Kidney tubule cell (primary cell): ENCODE data around the gene TM9SF2.
A peak's percentile ranks its signal among the peaks of the same experiment; 100 is the strongest.

Source experiments
- DNase-seq: peaks from one replicate; pipeline ENCODE4 v3.0.0-alpha.2; 2018; ENCODE audit warnings: low spot score

The TM9SF2 gene

GRCh38 chr13:99580500-99581268 lies 79.4 kb downstream of the TM9SF2 start:
- no peak for DNase-seq

GRCh38 chr13:99582511-99582910 lies 81.2 kb downstream of the TM9SF2 start:
- DNase-seq = no peak

GRCh38 chr13:99585609-99586008 lies 84.3 kb downstream of the TM9SF2 start:
- no peak for DNase-seq

- DNase-seq = no peak
These were observed 85.7 kb downstream of the TM9SF2 start for GRCh38 chr13:99587021-99587420.

GRCh38 chr13:99587893-99588606 lies 86.8 kb downstream of the TM9SF2 start:
- no peak for DNase-seq

- no peak for DNase-seq
These were observed 88.3 kb downstream of the TM9SF2 start for GRCh38 chr13:99589575-99589974.

GRCh38 chr13:99590519-99591011 lies 89.3 kb downstream of the TM9SF2 start:
- no peak for DNase-seq

GRCh38 chr13:99596180-99596579 lies 94.9 kb downstream of the TM9SF2 start:
- DNase-seq = no peak

- DNase-seq = no peak
These were observed 99.0 kb downstream of the TM9SF2 start for GRCh38 chr13:99600318-99600717.

- DNase-seq = no peak
These were observed 100.3 kb downstream of the TM9SF2 start for GRCh38 chr13:99601535-99601934.

- DNase-seq = no peak
These were observed 103.4 kb downstream of the TM9SF2 start for GRCh38 chr13:99604636-99605035.

- DNase-seq = peak; percentile 60
These were observed 104.4 kb downstream of the TM9SF2 start for GRCh38 chr13:99605420-99606323.

- peak; percentile 88 for DNase-seq
These were observed 105.2 kb downstream of the TM9SF2 start, which contains the start of gene CLYBL for GRCh38 chr13:99606324-99607066. Gene CLYBL (plus strand): TSS chr13:99606690.

GRCh38 chr13:99608345-99608744 lies 107.1 kb downstream of the TM9SF2 start:
- DNase-seq = no peak

- no peak for DNase-seq
These were observed 109.5 kb downstream of the TM9SF2 start for GRCh38 chr13:99610702-99611289.
